ENCODE data around the gene ANKS3.
A peak's percentile ranks its signal among the peaks of the same experiment; 100 is the strongest.

ANKS3 gene

DNA sequence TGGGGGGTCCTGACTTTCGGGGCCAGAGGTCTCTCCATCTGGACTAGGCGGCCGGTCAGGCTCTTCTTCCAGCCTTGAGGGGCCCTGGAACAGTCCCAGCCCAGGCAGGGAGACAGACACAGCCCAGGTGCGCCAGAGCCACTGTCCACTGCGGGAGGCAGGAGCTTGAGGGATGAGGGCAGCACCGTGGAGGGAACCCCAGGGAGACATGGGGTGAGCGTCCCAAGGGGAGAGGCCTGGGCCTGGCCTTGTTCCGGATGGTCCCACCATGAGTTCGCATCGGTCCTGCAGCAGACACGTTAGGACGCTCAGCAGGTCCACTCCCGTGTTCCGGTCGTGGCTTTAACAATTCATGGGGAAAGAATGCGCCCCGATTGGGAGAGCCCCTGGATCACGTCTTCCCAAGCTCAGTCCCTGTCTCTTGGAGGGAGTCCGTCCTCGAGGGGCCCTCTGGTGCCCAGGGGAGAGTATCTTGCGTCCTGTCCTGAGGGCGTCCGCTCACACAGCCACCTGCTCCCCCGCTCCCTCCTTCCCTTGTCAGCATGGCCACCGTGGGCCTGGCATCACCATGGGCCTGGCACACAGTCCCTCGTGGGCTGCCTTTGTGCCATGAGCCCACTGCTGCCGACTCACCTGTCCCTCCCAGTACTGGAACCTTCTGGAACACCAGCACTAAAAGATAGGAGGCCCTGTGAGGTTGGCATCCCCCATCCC lies 47.4 kb downstream of the ANKS3 start:
- no peak for DNase-seq

- DNase-seq = no peak
Measured at GRCh38 chr16:4685776-4686496, 48.1 kb downstream of the ANKS3 start.

DNA sequence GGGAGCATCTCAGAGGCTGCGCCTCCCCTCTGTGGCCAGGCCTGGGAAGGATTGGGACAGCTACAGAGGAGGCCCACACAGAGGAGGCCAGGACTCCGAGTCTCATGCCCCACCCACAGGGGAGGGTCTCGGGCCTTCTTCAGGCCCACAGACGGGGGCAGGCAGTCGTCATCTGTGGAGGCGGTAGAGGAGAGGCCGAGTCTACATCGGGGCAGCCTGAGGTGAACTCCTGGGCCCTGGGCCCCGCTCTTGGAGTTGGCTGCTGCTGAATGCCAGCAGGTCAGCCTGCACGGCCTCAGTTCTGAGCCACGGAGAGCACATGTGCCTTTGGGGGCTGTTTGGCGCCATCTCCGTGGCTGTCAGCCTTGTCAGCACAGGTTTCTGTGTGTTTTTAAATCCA lies 48.8 kb downstream of the ANKS3 start:
- DNase-seq = peak in 4 of 56 donors; percentile 25 to 36 (median 33)

DNA sequence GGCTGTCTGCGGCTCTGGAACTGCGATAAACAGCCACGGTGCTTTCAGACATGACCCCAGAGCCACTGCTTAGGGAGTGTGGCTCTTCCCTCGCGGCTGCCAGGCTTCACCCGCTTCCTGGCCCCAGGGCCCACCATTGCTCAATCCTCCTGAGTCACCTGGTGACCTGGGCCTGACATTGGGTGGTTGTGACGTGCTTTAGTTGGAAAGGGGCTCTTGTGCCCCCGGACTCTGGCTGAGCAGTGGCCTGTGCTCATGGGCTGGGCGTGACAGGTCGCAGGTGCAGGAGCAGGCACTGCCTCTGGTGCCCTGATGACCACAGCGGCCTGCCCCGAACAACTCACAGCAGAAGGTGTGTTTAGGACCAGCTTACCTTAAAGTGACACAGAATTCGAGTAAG lies 49.3 kb downstream of the ANKS3 start:
- no peak for DNase-seq

DNA sequence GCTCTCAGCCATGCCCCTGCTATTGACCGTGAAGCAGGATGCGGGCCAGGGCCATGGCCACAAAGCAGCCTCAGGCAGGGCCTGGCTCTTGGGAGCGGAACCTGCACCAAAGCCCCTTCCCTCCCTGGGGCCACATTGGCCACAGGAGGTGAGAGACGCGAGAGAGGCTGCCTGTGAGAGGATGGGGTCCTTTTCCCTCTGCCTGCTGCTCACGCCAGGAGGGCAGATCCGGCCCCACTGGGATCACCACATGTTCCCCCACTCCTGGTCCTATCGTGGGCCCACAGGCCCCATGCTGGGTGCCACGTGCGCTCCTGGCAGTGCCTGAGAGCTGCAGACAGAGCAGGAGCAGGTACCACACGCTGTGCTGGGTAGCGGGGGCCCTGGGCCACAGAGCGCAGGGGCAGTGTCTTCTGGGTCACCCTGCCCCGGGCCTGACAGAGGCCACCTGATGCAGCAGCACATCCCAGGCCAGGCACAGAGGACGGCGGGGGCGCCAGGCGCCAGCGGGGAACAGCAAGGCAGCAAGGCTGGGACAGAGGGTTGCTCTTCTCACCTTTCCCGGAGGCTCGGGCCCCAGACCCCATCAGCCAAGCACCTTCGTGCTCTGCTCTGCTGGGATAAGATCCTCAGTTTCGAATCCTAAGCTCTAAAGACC lies 49.9 kb downstream of the ANKS3 start:
- DNase-seq = peak in 1 of 56 donors; percentile 20

GRCh38 chr16:4683255-4684057 lies 50.6 kb downstream of the ANKS3 start:
- no peak for DNase-seq

DNA sequence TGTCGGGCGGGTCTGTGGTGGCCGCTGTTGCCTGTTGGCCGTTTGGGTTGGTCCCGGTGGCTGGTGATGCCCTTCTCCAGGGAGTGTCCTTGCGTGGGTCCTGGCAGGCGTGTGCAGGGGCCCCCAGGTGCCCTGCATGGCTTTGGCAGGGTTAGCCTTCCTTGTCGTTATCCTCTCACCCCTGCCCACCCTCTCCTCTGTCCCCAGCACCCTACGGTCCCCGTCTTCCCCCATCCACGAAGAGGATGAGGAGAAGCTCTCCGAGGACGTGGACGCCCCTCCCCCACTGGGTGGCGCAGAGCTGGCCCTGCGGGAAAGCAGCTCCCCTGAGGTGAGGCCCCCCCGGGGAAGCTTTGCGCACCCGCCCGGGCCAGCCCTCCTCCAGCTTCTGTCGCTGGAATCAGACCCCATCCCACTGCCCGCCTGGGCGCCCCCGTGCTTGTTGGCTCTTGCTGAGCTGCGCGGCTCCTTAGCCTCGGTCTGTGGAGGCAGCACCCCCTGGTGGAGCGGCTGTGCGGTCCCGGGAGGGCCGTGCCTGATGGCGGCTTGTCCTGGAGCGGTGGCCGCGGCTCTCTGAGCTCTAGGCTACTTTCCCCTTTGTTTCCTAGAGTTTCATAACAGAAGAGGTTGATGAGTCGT lies 51.3 kb downstream of the ANKS3 start:
- DNase-seq = peak in 38 of 56 donors; percentile 2 to 69 (median 36)

- no peak for DNase-seq
Measured at GRCh38 chr16:4682084-4682591, 51.9 kb downstream of the ANKS3 start.

GRCh38 chr16:4681471-4682083 lies 52.5 kb downstream of the ANKS3 start:
- DNase-seq = no peak

GRCh38 chr16:4680673-4681470 lies 53.2 kb downstream of the ANKS3 start:
- no peak for DNase-seq

DNA sequence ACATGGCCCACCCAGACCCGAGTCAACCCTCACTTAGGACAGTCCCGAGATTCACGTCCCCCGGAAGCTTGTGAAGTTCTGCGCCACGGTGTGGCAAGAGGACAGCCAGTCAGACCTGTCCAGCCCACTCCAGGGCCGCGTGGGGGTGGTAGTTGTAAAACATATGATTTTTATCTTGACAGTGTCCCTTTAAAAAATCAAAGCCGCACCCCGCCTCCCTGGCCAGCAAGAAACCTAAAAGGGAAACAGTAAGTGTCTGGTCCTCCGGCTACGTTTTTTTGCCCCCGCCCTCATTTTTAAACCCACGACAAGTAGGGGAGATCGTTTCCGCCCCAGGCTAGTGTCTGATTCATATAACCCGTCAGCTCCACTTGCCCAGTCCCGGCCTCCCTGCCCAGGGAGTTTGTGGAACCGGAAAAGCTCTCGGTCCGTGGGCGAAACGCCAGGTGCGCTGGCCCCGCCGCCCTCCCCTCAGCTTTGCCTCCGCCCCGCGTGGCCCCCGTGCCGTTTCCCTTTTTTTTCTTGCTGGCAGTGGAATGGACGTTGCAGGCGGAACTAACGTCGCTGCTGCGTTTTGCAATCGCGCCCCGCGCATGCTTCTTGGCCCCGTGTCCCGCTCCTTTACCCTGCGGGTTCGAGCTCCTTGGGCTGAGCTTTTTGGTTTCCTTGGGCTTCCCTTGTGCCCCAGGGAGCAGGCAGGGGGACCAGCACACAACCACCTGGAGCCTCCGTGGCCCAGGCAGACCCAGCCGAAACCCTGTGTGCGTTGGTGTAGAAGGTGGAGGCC lies 54.0 kb downstream of the ANKS3 start:
- peak in 12 of 56 donors; percentile 10 to 48 (median 26) for DNase-seq

DNA sequence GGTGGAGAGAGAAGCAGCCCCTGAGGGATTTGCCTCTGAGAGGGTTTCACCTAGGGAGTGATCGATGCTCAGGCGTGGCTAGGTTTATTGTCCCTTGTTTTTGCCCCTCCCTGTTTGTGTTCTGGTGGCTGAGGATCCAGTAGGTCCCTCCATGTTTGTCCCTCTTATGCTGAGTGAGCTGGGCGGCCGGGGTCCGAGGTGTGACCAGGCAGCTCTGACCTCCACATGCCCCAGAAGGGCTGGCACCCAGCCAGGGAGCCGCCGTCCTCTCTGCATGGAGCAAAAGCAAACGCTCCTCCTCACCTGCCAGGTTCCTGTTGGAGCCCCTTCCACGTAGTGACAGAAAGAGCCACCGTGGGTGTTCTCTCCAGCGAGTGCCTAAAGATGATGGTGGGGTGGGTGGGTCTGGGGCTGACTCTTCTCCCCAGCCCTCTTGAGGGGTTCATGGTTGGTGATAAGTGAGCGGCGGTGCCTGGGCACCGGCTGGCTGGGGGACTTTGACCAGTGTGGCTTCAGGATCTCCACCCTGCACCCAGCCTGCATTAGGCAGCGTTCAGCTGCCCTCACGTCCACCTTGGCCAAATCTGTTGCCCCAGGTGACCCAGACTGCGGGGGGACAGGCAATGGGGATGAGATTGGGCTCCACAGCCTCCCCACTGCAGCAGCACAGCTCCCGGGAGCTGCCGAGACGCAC lies 54.8 kb downstream of the ANKS3 start:
- peak in 1 of 56 donors; percentile 15 for DNase-seq

DNA sequence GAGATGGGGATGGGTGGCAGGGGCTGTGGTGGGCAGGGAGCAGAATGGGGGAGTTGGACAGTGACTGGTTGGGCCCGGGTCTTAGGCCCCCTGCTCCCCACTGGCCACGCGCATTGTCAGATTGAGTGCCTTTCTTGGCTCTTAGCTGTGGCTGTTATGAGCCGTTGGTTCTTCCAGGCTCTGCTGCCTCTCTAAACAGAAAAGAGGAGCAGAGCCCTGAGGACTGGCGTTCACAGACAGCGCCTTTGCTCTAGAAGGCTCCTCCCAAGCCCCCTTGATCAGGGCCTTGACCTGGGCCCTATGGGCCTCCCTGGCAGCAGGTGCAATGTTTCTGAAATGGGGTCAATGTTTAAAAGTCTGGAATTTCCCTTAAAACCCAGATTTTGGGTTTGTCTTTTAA lies 55.5 kb downstream of the ANKS3 start:
- no peak for DNase-seq

DNA sequence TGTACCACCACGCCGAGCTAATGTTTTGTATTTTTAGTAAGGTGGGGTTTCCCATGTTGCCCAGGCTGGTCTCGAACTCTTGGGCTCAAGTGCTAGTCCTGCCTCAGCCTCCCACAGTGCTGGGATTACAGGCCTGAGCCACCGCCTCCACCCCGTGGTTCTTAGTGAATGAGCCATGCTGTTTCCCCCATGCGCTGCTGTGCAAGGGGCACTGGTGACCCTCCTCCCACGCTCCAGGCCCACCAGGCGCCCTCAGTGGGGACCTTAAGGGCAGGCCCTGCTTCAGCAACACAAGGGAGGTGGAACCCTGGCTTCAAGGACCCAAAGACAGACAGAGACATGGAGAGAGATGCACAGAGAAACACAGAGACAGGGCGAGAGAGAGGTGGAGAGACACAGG lies 56.1 kb downstream of the ANKS3 start:
- no peak for DNase-seq

GRCh38 chr16:4677390-4677789 lies 56.7 kb downstream of the ANKS3 start:
- peak in 18 of 56 donors; percentile 16 to 69 (median 36) for DNase-seq

GRCh38 chr16:4676831-4677230 lies 57.2 kb downstream of the ANKS3 start:
- DNase-seq = no peak

- DNase-seq = no peak
Measured at GRCh38 chr16:4675864-4676786, 57.9 kb downstream of the ANKS3 start.
